Cardiac fibroblast (primary cell): ENCODE results near the gene AQP7.
"Not testable (repeated sequence)": the region's sequence is repeated elsewhere in the genome, so short reads cannot be mapped to it uniquely, and the experiment has no call there.

Experiments used
- DNase-seq, 2 donors: peaks; one replicate each; pipeline versions ENCODE4 v3.0.0 to v3.0.0-alpha.2; 2010; ENCODE audit warnings: low read depth in 2 of 2
- H3K4me3 ChIP-seq, 2 donors: replicated peaks in 1 of 2; 1 replicate in 1 of 2; 2 replicates in 1 of 2; pipeline ENCODE4 v1.5.1; 2011; ENCODE audit warnings: low read depth in 2 of 2, low read length in 2 of 2, mild to moderate bottlenecking in 2 of 2, moderate library complexity in 1 of 2
- CTCF ChIP-seq: IDR thresholded peaks from one replicate; pipeline ENCODE4 v1.5.1; 2011; ENCODE audit warnings: low read depth, mild to moderate bottlenecking, low read length, inconsistent platforms

AQP7 gene

GRCh38 chr9:33374634-33375237 is 27.6 kb downstream of the AQP7 start:
- peak; percentile 90 for TF ChIP-seq CTCF
- peak; percentile 83 to 86 for DNase-seq
- no peak overlapping the region for H3K4me3 ChIP-seq

- no peak for DNase-seq
- H3K4me3 ChIP-seq, result no peak overlapping the region
- TF ChIP-seq CTCF, result no peak
Observed at GRCh38 chr9:33374190-33374589, 28.2 kb downstream of the AQP7 start.

GRCh38 chr9:33372900-33373299 is 29.5 kb downstream of the AQP7 start:
- no peak for DNase-seq
- no peak for TF ChIP-seq CTCF
- H3K4me3 ChIP-seq, result no peak overlapping the region

- H3K4me3 ChIP-seq, result no peak overlapping the region
- no peak for DNase-seq
- no peak for TF ChIP-seq CTCF
Observed at GRCh38 chr9:33366979-33367480, 35.3 kb downstream of the AQP7 start.

GRCh38 chr9:33364814-33365213 is 37.6 kb downstream of the AQP7 start:
- H3K4me3 ChIP-seq, DNase-seq: not testable (repeated sequence)

GRCh38 chr9:33364127-33364526 is 38.2 kb downstream of the AQP7 start:
- no peak for TF ChIP-seq CTCF
- DNase-seq, result no peak
- no peak overlapping the region for H3K4me3 ChIP-seq

- DNase-seq, H3K4me3 ChIP-seq: not testable (repeated sequence)
Observed at GRCh38 chr9:33358641-33359040, 43.7 kb downstream of the AQP7 start.

GRCh38 chr9:33355933-33356332 is 46.4 kb downstream of the AQP7 start:
- no peak for TF ChIP-seq CTCF
- no peak overlapping the region for H3K4me3 ChIP-seq
- no peak for DNase-seq
